ENCODE results near the gene PRDX6.

GRCh38 chr1:173504268-173504667 lies 27.1 kb downstream of the PRDX6 start:
- TF ChIP-seq CTCF (tag by site-specific recombination; IDR thresholded peaks at IDR 0.05) (no peak), SALL2 (tag by site-specific recombination; IDR thresholded peaks at IDR 0.05; ENCODE audit: borderline replicate concordance) (no peak), ZNF558 (tag by site-specific recombination; IDR thresholded peaks at IDR 0.05) (no peak), ZNF366 (tag by site-specific recombination; conservative IDR thresholded peaks at IDR 0.05) (no peak), ZNF623 (tag by site-specific recombination; IDR thresholded peaks at IDR 0.05) (no peak), ZNF580 (tag by site-specific recombination; IDR thresholded peaks at IDR 0.05) (no peak), YY1 (tag by site-specific recombination; IDR thresholded peaks at IDR 0.05) (no peak), RBAK (tag by site-specific recombination; IDR thresholded peaks at IDR 0.05) (no peak), ZNF174 (tag by site-specific recombination; IDR thresholded peaks at IDR 0.05) (no peak), REST (tag by site-specific recombination; IDR thresholded peaks at IDR 0.05) (no peak)
